ENCODE results near the gene PDE4D. TPM values are rescaled to one million over a fixed set of nuclear protein-coding genes. Genes with fewer than 3 reads are reported as not detected.

Gene PDE4D
- total RNA-seq, 1 donor from 2014 or later, result 13.2 TPM

DNA sequence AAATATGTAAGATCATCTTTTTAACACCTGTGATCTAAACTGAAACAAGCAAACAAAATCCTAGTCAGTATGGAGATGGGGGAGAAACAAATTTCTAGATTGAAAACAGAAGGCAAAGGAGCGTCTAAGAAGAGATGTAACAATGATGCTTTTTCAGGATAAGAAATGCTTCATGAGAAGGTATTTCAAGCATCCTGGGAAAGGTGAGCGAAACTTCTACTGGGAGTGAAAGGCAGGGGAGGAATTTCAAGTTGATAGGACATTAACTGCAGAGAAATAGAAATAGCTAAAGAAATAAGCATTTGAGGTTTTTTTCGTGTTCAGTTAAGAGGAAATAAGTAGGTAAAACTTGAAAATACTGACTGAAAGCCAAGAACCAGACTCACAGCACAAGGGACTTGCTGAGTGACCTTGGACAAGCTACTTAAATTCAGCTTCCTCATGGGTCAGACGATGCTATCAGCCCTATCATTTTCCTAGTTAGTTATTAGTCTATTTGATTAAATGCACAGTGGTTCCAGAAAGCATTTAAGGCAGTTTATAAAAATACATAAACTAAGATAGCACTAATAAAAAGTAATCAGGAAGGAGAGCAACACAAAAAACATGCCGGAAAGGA is 406.3 kb downstream of the PDE4D start:
- DNase-seq, result no peak
- Mint-ChIP-seq H3K27ac (ENCODE audit: unreplicated experiment) (no peak overlapping the region), H3K9me3 (ENCODE audit: unreplicated experiment) (no peaks in the 10 kb centered on the region), H3K36me3 (ENCODE audit: unreplicated experiment) (no peaks in the 10 kb centered on the region), H3K27me3 (ENCODE audit: unreplicated experiment) (no peaks in the 10 kb centered on the region), H3K4me3 (ENCODE audit: unreplicated experiment) (no peak overlapping the region), H3K4me1 (ENCODE audit: low read depth, unreplicated experiment) (peaks cover 13% of the 10 kb centered on the region)
- no peak for TF ChIP-seq CTCF (IDR thresholded peaks at IDR 0.05; ENCODE audit: partially characterized antibody, unreplicated experiment)

DNA sequence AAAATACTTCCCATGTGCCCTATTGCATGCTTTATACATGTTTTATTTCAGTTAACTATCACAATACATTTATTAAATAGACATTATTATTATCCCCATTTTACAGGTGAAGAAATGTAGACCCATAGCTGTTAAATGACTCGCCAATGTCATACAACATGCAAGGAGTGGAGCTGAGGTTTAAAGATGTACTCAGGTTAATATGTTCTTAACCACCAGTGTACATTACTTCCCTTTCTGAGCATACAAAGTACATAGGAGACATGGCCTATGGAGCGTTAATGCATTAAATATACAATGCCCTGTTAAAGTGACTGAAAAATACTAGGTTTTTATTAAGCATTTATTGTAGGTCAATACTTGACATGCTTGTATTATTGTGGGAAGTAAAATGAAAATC is 407.0 kb downstream of the PDE4D start:
- no peaks in the 10 kb centered on the region for H3K9me3 Mint-ChIP-seq (ENCODE audit: unreplicated experiment)
- TF ChIP-seq CTCF (IDR thresholded peaks at IDR 0.05; ENCODE audit: partially characterized antibody, unreplicated experiment), result no peak
- no peak overlapping the region for H3K27ac Mint-ChIP-seq (ENCODE audit: unreplicated experiment)
- no peaks in the 10 kb centered on the region for H3K36me3 Mint-ChIP-seq (ENCODE audit: unreplicated experiment)
- no peak for DNase-seq
- H3K4me1 Mint-ChIP-seq (ENCODE audit: low read depth, unreplicated experiment), result peaks cover 13% of the 10 kb centered on the region
- no peaks in the 10 kb centered on the region for H3K27me3 Mint-ChIP-seq (ENCODE audit: unreplicated experiment)
- no peak overlapping the region for H3K4me3 Mint-ChIP-seq (ENCODE audit: unreplicated experiment)

DNA sequence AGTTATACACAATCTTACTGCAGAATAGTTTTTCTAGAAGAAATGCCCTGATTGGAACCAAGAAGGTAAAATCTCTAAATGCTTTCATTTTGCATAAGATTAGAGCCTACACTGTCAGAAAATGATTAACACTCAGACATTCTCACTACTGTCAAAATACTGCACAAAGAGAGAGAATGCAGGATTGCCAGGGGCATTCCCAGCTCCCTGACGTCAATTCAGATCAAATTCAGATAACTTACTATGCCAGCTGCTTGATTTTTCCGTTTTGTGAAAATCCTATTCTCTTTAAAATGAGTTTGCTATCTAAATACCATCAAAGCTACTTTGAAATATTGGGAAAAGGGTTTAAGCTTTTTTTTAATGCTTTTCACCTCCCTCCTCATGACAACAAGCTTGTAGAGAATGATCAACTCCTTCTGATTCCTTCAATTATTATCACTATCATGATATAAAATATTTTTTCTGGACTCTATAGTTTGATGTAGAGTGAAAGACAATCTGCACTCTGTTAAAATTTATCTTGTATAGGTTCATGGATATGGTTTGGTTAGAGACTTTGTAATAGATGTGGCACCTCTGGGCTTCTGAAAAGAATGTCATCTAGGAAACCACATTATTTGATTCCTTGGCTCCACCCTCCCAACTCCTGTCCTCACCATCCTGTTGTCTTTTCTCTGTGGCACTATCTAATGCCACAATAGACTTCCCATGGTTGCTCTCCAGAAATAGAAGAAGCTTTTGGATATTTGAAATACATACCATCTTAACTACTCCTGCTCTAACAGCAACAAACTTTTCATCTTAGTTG is 407.7 kb downstream of the PDE4D start:
- no peak for DNase-seq
- peaks cover 13% of the 10 kb centered on the region for H3K4me1 Mint-ChIP-seq (ENCODE audit: low read depth, unreplicated experiment)
- no peaks in the 10 kb centered on the region for H3K36me3 Mint-ChIP-seq (ENCODE audit: unreplicated experiment)
- no peak overlapping the region for H3K4me3 Mint-ChIP-seq (ENCODE audit: unreplicated experiment)
- no peak for TF ChIP-seq CTCF (IDR thresholded peaks at IDR 0.05; ENCODE audit: partially characterized antibody, unreplicated experiment)
- H3K9me3 Mint-ChIP-seq (ENCODE audit: unreplicated experiment), result no peaks in the 10 kb centered on the region
- no peak overlapping the region for H3K27ac Mint-ChIP-seq (ENCODE audit: unreplicated experiment)
- no peaks in the 10 kb centered on the region for H3K27me3 Mint-ChIP-seq (ENCODE audit: unreplicated experiment)

DNA sequence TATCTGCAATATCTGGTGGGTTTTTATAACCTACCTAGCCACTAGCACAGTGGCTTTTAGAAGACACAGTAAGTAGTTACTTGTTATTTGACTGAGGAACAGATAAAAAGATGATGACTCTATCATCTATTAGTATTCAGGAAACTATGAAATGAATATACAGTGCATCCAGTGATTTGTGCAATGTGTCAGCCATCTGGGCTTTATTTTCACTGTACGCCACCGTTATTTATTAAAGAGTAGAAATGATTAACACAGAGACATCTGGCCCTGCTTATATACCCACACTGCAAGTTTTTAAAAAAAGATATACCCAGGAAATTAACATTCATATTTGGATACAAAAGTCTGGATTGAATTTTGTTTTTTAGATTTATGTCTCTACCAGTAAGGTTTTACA is 408.4 kb downstream of the PDE4D start:
- DNase-seq, result no peak
- H3K36me3 Mint-ChIP-seq (ENCODE audit: unreplicated experiment), result no peaks in the 10 kb centered on the region

More for the DNA sequence above, 408.4 kb downstream of the PDE4D start:
- H3K27ac Mint-ChIP-seq (ENCODE audit: unreplicated experiment), result no peak overlapping the region
- no peaks in the 10 kb centered on the region for H3K9me3 Mint-ChIP-seq (ENCODE audit: unreplicated experiment)
- peaks cover 13% of the 10 kb centered on the region for H3K4me1 Mint-ChIP-seq (ENCODE audit: low read depth, unreplicated experiment)
- no peaks in the 10 kb centered on the region for H3K27me3 Mint-ChIP-seq (ENCODE audit: unreplicated experiment)
- no peak for TF ChIP-seq CTCF (IDR thresholded peaks at IDR 0.05; ENCODE audit: partially characterized antibody, unreplicated experiment)
- H3K4me3 Mint-ChIP-seq (ENCODE audit: unreplicated experiment), result no peak overlapping the region
